ENCODE measurements around the gene LRG1.

The LRG1 gene

GRCh38 chr19:4584670-4585460, 45.0 kb upstream of the LRG1 start:
- no peak overlapping the region for H3K4me3 ChIP-seq (ENCODE audit: low read depth, low read length)
- DNase-seq (ENCODE audit: low read depth) = no peak
- TF ChIP-seq CTCF (IDR thresholded peaks at IDR 0.05; ENCODE audit: low read depth, low read length, missing control alignments) = no peak

- no peak for DNase-seq (ENCODE audit: low read depth)
- TF ChIP-seq CTCF (IDR thresholded peaks at IDR 0.05; ENCODE audit: low read depth, low read length, missing control alignments) = no peak
- H3K4me3 ChIP-seq (ENCODE audit: low read depth, low read length) = no peak overlapping the region
These were observed 44.3 kb upstream of the LRG1 start for GRCh38 chr19:4583961-4584669.

GRCh38 chr19:4582980-4583842, 43.4 kb upstream of the LRG1 start:
- no peak for TF ChIP-seq CTCF (IDR thresholded peaks at IDR 0.05; ENCODE audit: low read depth, low read length, missing control alignments)
- no peak for DNase-seq (ENCODE audit: low read depth)
- no peak overlapping the region for H3K4me3 ChIP-seq (ENCODE audit: low read depth, low read length)

GRCh38 chr19:4581666-4582553, 42.1 kb upstream of the LRG1 start:
- TF ChIP-seq CTCF (IDR thresholded peaks at IDR 0.05; ENCODE audit: low read depth, low read length, missing control alignments) = no peak
- DNase-seq (ENCODE audit: low read depth) = no peak
- no peak overlapping the region for H3K4me3 ChIP-seq (ENCODE audit: low read depth, low read length)

- no peak for TF ChIP-seq CTCF (IDR thresholded peaks at IDR 0.05; ENCODE audit: low read depth, low read length, missing control alignments)
- no peak overlapping the region for H3K4me3 ChIP-seq (ENCODE audit: low read depth, low read length)
- DNase-seq (ENCODE audit: low read depth) = no peak
These were observed 41.3 kb upstream of the LRG1 start for GRCh38 chr19:4580961-4581665.
